ENCODE results near the gene SNRNP40.

DNA sequence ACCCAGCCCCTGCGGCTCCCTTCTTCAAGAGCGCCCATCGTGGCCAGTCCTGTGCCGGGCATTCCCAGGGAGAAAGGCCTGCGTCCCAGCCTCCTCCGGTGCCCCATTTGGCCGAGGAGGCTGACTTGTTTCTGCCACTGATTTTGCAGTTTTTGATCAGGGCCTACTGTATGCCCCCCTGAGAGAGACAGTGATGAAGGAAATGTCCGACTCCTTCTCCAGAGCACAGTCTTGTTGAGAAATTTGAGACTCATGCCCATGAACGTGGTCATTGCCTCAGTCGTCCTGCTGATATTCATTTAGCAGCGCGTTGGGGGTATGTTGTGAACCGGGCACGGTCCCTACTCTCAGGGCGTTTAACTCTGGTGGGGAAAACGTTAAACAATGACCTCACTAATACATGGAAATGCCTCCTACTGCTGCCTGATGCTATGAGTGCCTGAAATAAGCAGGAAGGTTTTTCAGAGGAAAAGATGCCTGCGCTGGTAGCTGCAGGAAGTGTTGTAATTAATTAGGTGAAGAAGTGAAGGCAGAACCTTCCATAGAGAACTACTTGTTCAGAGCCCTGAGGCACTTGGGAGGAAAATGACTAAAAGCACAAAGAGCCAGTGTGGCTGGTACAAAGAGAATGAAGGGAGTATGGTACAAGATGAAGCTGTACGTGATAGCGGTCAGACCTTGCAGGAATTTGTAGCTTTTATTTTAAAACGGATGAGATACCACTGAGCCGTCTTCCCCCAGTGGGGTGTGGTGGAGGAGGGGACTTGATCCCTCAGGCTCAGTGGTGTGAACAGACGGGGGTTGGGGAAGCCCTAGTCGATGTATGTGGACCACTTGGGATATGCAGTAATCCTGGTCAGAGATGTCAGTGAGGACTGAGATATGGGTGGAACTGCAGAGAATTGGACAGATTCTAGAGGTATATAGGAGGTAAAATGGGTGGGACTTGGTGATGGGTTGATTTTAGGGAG is 974 bp upstream of the SNRNP40 start:
- TF ChIP-seq, protein P1, sequence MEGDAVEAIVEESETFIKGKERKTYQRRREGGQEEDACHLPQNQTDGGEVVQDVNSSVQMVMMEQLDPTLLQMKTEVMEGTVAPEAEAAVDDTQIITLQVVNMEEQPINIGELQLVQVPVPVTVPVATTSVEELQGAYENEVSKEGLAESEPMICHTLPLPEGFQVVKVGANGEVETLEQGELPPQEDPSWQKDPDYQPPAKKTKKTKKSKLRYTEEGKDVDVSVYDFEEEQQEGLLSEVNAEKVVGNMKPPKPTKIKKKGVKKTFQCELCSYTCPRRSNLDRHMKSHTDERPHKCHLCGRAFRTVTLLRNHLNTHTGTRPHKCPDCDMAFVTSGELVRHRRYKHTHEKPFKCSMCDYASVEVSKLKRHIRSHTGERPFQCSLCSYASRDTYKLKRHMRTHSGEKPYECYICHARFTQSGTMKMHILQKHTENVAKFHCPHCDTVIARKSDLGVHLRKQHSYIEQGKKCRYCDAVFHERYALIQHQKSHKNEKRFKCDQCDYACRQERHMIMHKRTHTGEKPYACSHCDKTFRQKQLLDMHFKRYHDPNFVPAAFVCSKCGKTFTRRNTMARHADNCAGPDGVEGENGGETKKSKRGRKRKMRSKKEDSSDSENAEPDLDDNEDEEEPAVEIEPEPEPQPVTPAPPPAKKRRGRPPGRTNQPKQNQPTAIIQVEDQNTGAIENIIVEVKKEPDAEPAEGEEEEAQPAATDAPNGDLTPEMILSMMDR (IDR thresholded peaks at IDR 0.05), result no peak
- TF ChIP-seq POLR2AphosphoS5 (IDR thresholded peaks at IDR 0.05), result no peak
- TF ChIP-seq POLR2A (IDR thresholded peaks at IDR 0.05; ENCODE audit: low read depth), result no peak
